GM19025 (cell line): ENCODE results near the gene RANBP3.
"Not testable (repeated sequence)": the region's sequence is repeated elsewhere in the genome, so short reads cannot be mapped to it uniquely, and the experiment has no call there.

ENCODE experiments used
- ATAC-seq: cut with Tn5 transposase; IDR thresholded peaks from one replicate; pipeline ENCODE4 v1.9.1; 2021; ENCODE audit warnings: mild to moderate bottlenecking, low read depth, moderate library complexity; ENCODE audit not compliant: unreplicated experiment

Gene RANBP3

GRCh38 chr19:5893907-5894703 is 83.8 kb downstream of the RANBP3 start:
- no peak for ATAC-seq

- ATAC-seq, result no peak
These were observed 84.5 kb downstream of the RANBP3 start for GRCh38 chr19:5893296-5893903.

GRCh38 chr19:5892772-5893275 is 85.1 kb downstream of the RANBP3 start:
- ATAC-seq, result no peak

- no peak for ATAC-seq
These were observed 85.8 kb downstream of the RANBP3 start for GRCh38 chr19:5891938-5892771.

- no peak for ATAC-seq
These were observed 86.4 kb downstream of the RANBP3 start for GRCh38 chr19:5891572-5891937.

GRCh38 chr19:5890099-5890498 is 87.8 kb downstream of the RANBP3 start:
- ATAC-seq, result no peak

GRCh38 chr19:5889288-5889971 is 88.5 kb downstream of the RANBP3 start:
- ATAC-seq, result no peak

GRCh38 chr19:5884065-5884811 is 93.7 kb downstream of the RANBP3 start:
- ATAC-seq, result not testable (repeated sequence)

GRCh38 chr19:5883157-5883873 is 94.6 kb downstream of the RANBP3 start:
- ATAC-seq, result not testable (repeated sequence)

- no peak for ATAC-seq
These were observed 95.4 kb downstream of the RANBP3 start for GRCh38 chr19:5882421-5882968.

- ATAC-seq, result no peak
These were observed 96.2 kb downstream of the RANBP3 start for GRCh38 chr19:5881543-5882299.

GRCh38 chr19:5880604-5881078 is 97.3 kb downstream of the RANBP3 start:
- no peak for ATAC-seq

- no peak for ATAC-seq
These were observed 97.7 kb downstream of the RANBP3 start for GRCh38 chr19:5880196-5880595.

- ATAC-seq, result no peak
These were observed 100.1 kb downstream of the RANBP3 start for GRCh38 chr19:5877882-5878281.

GRCh38 chr19:5877427-5877826 is 100.5 kb downstream of the RANBP3 start:
- no peak for ATAC-seq

- not testable (repeated sequence) for ATAC-seq
These were observed 103.4 kb downstream of the RANBP3 start for GRCh38 chr19:5874496-5874895.

GRCh38 chr19:5873617-5874199 is 104.2 kb downstream of the RANBP3 start:
- no peak for ATAC-seq

- ATAC-seq, result no peak
These were observed 107.0 kb downstream of the RANBP3 start for GRCh38 chr19:5870986-5871394.
